ENCODE results near the gene EPHB1. TPM values are rescaled to one million over a fixed set of nuclear protein-coding genes. Genes with fewer than 3 reads are reported as not detected.

The EPHB1 gene
- total RNA-seq, 1 experiment from 2014 or later, result 2.8 TPM

DNA sequence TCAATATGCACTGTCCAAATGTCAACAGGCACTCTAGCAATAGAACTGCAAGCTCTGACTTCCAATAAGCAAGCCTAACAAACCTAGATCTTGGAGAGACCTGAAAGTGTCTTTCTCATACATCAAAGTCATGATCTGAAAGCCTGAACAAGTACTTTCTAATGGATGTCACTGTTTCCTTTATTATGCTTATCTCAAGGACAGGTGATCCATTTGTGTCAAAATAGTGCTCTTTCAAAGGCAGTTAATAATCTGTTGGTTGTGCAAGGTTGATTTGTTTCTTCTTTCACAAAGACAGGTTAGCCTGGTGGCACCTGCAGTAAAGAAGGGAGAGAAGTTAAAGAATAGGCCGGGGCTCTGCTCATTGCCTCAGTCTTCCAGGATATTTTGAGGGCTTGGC, 146.8 kb downstream of the EPHB1 start:
- Mint-ChIP-seq H3K9me3 (no peaks in the 10 kb centered on the region; a peak in 1 of 5 replicates), H3K4me3 (no peak overlapping the region), H3K27me3 (ENCODE audit: low read depth) (peaks cover 41% of the 10 kb centered on the region), H3K27ac (no peak overlapping the region), H3K36me3 (ENCODE audit: insufficient read depth in 1 of 3, low read depth in 3 of 3) (no peaks in the 10 kb centered on the region), H3K4me1 (peaks cover 44 to 54% of the 10 kb centered on the region in 2 experiments)
- Histone ChIP-seq H4K20me1 (ENCODE audit: control insufficient read depth, insufficient read depth, insufficient read length) (no peaks in the 10 kb centered on the region), H2AK5ac (ENCODE audit: insufficient read length, low read length) (no peak overlapping the region), H2BK15ac (ENCODE audit: low read depth, low read length) (no peak overlapping the region), H4K5ac (ENCODE audit: insufficient read length, low read depth, low read length) (no peak overlapping the region), H4K8ac (replicated peaks; ENCODE audit: insufficient read length, low read depth, low read length) (no peak overlapping the region), H3K4me2 (ENCODE audit: insufficient read depth, insufficient read length, low read length) (no peak overlapping the region), H3K79me1 (ENCODE audit: insufficient read depth, low read depth, low read length, poor library complexity, severe bottlenecking) (no peaks in the 10 kb centered on the region), H3K4me1 (ENCODE audit: insufficient read depth, low read length) (peaks cover 3% of the 10 kb centered on the region; the same call in 1 of the 2 replicates), H2BK5ac (ENCODE audit: insufficient read length, low read length) (no peak overlapping the region), H3K9ac (ENCODE audit: extremely low read depth, insufficient read length, low read length) (no peak overlapping the region), H2BK20ac (ENCODE audit: low read depth, low read length, poor library complexity, severe bottlenecking) (no peak overlapping the region), H3K23ac (ENCODE audit: insufficient read length, low read depth, low read length) (no peak overlapping the region), H3K27ac (ENCODE audit: insufficient read length, low read depth, low read length) (no peak overlapping the region), H3K23me2 (ENCODE audit: insufficient read length, low read depth, low read length, poor library complexity, severe bottlenecking) (no peaks in the 10 kb centered on the region), H2BK120ac (ENCODE audit: low read depth, low read length, poor library complexity, severe bottlenecking) (no peak overlapping the region), H2AFZ (ENCODE audit: low read length) (no peak overlapping the region), H3K56ac (ENCODE audit: insufficient read length, low read depth, low read length) (no peak overlapping the region), H2BK12ac (ENCODE audit: insufficient read length, low read depth, low read length) (no peak overlapping the region), H3K14ac (ENCODE audit: insufficient read depth, low read length) (no peak overlapping the region), H3K27me3 (ENCODE audit: insufficient read depth, low read length) (no peaks in the 10 kb centered on the region), H3K4ac (ENCODE audit: low read depth, low read length) (no peak overlapping the region), H3K18ac (ENCODE audit: insufficient read length, low read depth, low read length) (no peak overlapping the region), H3T11ph (ENCODE audit: low read length) (no peak overlapping the region), H4K91ac (ENCODE audit: insufficient read length, low read depth, low read length) (no peak overlapping the region), H3K79me2 (ENCODE audit: insufficient read depth, low read length) (no peaks in the 10 kb centered on the region), H3K9me3 (ENCODE audit: control insufficient read depth, low read depth, low read length) (no peaks in the 10 kb centered on the region)
- DNase-seq, result no peak
- WGBS (ENCODE audit: extremely low coverage, insufficient read length, low lambda C conversion rate), result no CpG with 5 or more reads among the region's 1 CpG
- TF ChIP-seq, protein P1, sequence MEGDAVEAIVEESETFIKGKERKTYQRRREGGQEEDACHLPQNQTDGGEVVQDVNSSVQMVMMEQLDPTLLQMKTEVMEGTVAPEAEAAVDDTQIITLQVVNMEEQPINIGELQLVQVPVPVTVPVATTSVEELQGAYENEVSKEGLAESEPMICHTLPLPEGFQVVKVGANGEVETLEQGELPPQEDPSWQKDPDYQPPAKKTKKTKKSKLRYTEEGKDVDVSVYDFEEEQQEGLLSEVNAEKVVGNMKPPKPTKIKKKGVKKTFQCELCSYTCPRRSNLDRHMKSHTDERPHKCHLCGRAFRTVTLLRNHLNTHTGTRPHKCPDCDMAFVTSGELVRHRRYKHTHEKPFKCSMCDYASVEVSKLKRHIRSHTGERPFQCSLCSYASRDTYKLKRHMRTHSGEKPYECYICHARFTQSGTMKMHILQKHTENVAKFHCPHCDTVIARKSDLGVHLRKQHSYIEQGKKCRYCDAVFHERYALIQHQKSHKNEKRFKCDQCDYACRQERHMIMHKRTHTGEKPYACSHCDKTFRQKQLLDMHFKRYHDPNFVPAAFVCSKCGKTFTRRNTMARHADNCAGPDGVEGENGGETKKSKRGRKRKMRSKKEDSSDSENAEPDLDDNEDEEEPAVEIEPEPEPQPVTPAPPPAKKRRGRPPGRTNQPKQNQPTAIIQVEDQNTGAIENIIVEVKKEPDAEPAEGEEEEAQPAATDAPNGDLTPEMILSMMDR (conservative IDR thresholded peaks at IDR 0.05), result no peak

All from H9 (cell line).